ENCODE measurements around the gene QDPR. TPM values are rescaled to one million over a fixed set of nuclear protein-coding genes. Genes with fewer than 3 reads are reported as not detected.
"Not testable (repeated sequence)": the region's sequence is repeated elsewhere in the genome, so short reads cannot be mapped to it uniquely, and the experiment has no call there.

The QDPR gene
- total and polyA plus RNA-seq, 9 of the 15 experiments (the other 6 are each of a cell fraction or from before 2014, with no cell fraction given): 5.7 to 29.7 (median 17.2) TPM

GRCh38 chr4:17447056-17447455, 64.8 kb downstream of the QDPR start (continued):
- TF ChIP-seq MYC (IDR thresholded peaks at IDR 0.05; ENCODE audit: low read depth, low read length) (no peak), MYC (CRISPR knock-in tag; IDR thresholded peaks at IDR 0.05; ENCODE audit: borderline replicate concordance, low read depth) (no peak), TEAD2 (tag; IDR thresholded peaks at IDR 0.05) (no peak), OTX1 (CRISPR knock-in tag; IDR thresholded peaks at IDR 0.05) (no peak), POLR2A (conservative IDR thresholded peaks at IDR 0.05) (no peak), BCL6 (CRISPR knock-in tag; IDR thresholded peaks at IDR 0.05) (no peak), ZNF324 (CRISPR knock-in tag; IDR thresholded peaks at IDR 0.05) (no peak), HMGN3 (IDR thresholded peaks at IDR 0.05; ENCODE audit: borderline replicate concordance, extremely low read depth, insufficient read length, low read depth, low read length) (no peak)

- POLR2A ChIA-PET: not testable (repeated sequence)
These were observed 69.4 kb downstream of the QDPR start for GRCh38 chr4:17442477-17442876.

More at GRCh38 chr4:17442477-17442876, 69.4 kb downstream of the QDPR start:
- H3K9ac ChIP-seq (ENCODE audit: insufficient read depth in 1 of 2, low read depth in 2 of 2, low read length in 2 of 2); H3K27me3 ChIP-seq (ENCODE audit: control insufficient read depth in 2 of 2, insufficient read depth in 2 of 2, low read length in 2 of 2); H3K27ac ChIP-seq (ENCODE audit: extremely low read depth, low read depth, low read length); ATAC-seq; H3K79me2 ChIP-seq (ENCODE audit: control insufficient read depth, insufficient read depth, low read length); H4K20me1 ChIP-seq (replicated peaks; ENCODE audit: control insufficient read depth, insufficient read depth, low read length); H3K9me1 ChIP-seq (ENCODE audit: control insufficient read depth, insufficient read depth, low read length); intact Hi-C loops (cut with micrococcal nuclease); FAIRE-seq; H3K4me3 ChIP-seq; H3K4me1 ChIP-seq (replicated peaks in 1 of 2; ENCODE audit: control insufficient read depth in 2 of 2, insufficient read depth in 2 of 2, low read length in 2 of 2); H2AFZ ChIP-seq (ENCODE audit: low read depth, low read length); in situ Hi-C loops (cut with MboI); H3K36me3 ChIP-seq (ENCODE audit: control insufficient read depth, insufficient read depth, low read length); H3K9me3 ChIP-seq (replicated peaks; ENCODE audit: control insufficient read depth, insufficient read depth, low read depth, low read length); CTCF ChIA-PET (ENCODE audit: low intra/inter-chr PET ratio); DNase-seq (ENCODE audit: extremely low read depth in 1 of 4, low spot score in 3 of 4); BruUV-seq (replicated peaks); H3K4me2 ChIP-seq (ENCODE audit: insufficient read depth, low read length): not testable (repeated sequence)
- WGBS (ENCODE audit: insufficient coverage, low coverage, missing lambda C conversion rate): 0% methylated on average over 1 of the region's 1 CpG

Data from K562 (cell line).